ENCODE data around the gene PRDX5.

- TF ChIP-seq CTCF (IDR thresholded peaks at IDR 0.05) (no peak), POLR2A (IDR thresholded peaks at IDR 0.05) (no peak)
Measured at GRCh38 chr11:64321026-64321425, 3.1 kb downstream of the PRDX5 start.

All from right lobe of liver (tissue), 4 donors.